SK-N-SH treated with all-trans-retinoic acid at 6 μM for 48 hours (cell line): ENCODE results near the gene FIBCD1.

Experiments used
- ATAC-seq: fragments of 200-7000 bp; cut with Tn5 transposase; 3 replicates; pipeline ENCODE4 v1.9.1; 2020; ENCODE audit warnings: mild to moderate bottlenecking, moderate library complexity
- ARNTL ChIP-seq: fragments of 450-650 bp; formaldehyde crosslinking; IDR thresholded peaks from 2 replicates; pipeline ENCODE4 v1.5.0; 2020; ENCODE audit warnings: low read depth, mild to moderate bottlenecking, moderate library complexity, borderline replicate concordance
- BACH2 ChIP-seq: fragments of 250-450 bp; sonication (Bioruptor Pico); IDR thresholded peaks from 2 replicates; pipeline ENCODE4 v1.9.0; 2021; ENCODE audit warnings: mild to moderate bottlenecking, borderline replicate concordance
- CSDC2 ChIP-seq: fragments of 250-450 bp; sonication (Bioruptor Pico); IDR thresholded peaks from 2 replicates; pipeline ENCODE4 v1.5.0; 2020; ENCODE audit warnings: mild to moderate bottlenecking, moderate library complexity
- ESRRG ChIP-seq: fragments of 250-450 bp; sonication (Bioruptor Pico); IDR thresholded peaks from 2 replicates; pipeline ENCODE4 v1.6.1; 2021; ENCODE audit warnings: mild to moderate bottlenecking
- GLIS3 ChIP-seq: fragments of 250-450 bp; sonication (Bioruptor Pico); IDR thresholded peaks from 2 replicates; pipeline ENCODE4 v1.5.0; 2020; ENCODE audit warnings: mild to moderate bottlenecking, moderate library complexity
- ISL1 ChIP-seq: fragments of 250-450 bp; sonication (Bioruptor Pico); IDR thresholded peaks from 2 replicates; pipeline ENCODE4 v2.1.2; 2022; ENCODE audit warnings: mild to moderate bottlenecking, moderate library complexity
- OSR1 ChIP-seq: fragments of 250-450 bp; sonication (Bioruptor Pico); IDR thresholded peaks from 2 replicates; pipeline ENCODE4 v1.8.0; 2022; ENCODE audit warnings: moderate library complexity, mild to moderate bottlenecking, inconsistent platforms
- PATZ1 ChIP-seq: fragments of 250-450 bp; sonication (Bioruptor Pico); IDR thresholded peaks from 2 replicates; pipeline ENCODE4 v1.8.0; 2020; ENCODE audit warnings: mild to moderate bottlenecking, moderate library complexity, borderline replicate concordance
- POU6F1 ChIP-seq: fragments of 250-450 bp; sonication (Bioruptor Pico); IDR thresholded peaks from 2 replicates; pipeline ENCODE4 v1.8.0; 2021; ENCODE audit warnings: low read depth, mild to moderate bottlenecking, moderate library complexity, borderline replicate concordance
- PPARA ChIP-seq: fragments of 250-450 bp; sonication (Bioruptor Pico); IDR thresholded peaks from 2 replicates; pipeline ENCODE4 v1.5.0; 2020; ENCODE audit warnings: mild to moderate bottlenecking, borderline replicate concordance
- RARB ChIP-seq: fragments of 250-450 bp; sonication (Bioruptor Pico); IDR thresholded peaks from 2 replicates; pipeline ENCODE4 v1.8.0; 2021; ENCODE audit warnings: mild to moderate bottlenecking, moderate library complexity
- SNAI2 ChIP-seq: fragments of 250-450 bp; sonication (Bioruptor Pico); IDR thresholded peaks from 2 replicates; pipeline ENCODE4 v1.5.0; 2020; ENCODE audit warnings: mild to moderate bottlenecking, moderate library complexity
- TCF4 ChIP-seq: fragments of 250-450 bp; sonication (Bioruptor Pico); IDR thresholded peaks from 2 replicates; pipeline ENCODE4 v1.8.0; 2021; ENCODE audit warnings: mild to moderate bottlenecking, moderate library complexity, borderline replicate concordance
- TOX ChIP-seq: fragments of 250-450 bp; sonication (Bioruptor Pico); IDR thresholded peaks from 2 replicates; pipeline ENCODE4 v1.8.0; 2021; ENCODE audit warnings: mild to moderate bottlenecking, moderate library complexity, borderline replicate concordance
- ZC3H10 ChIP-seq: fragments of 250-450 bp; sonication (Bioruptor Pico); IDR thresholded peaks from 2 replicates; pipeline ENCODE4 v1.5.1; 2021; ENCODE audit warnings: mild to moderate bottlenecking, moderate library complexity
- ZFP3 ChIP-seq: fragments of 250-450 bp; sonication (Bioruptor Pico); IDR thresholded peaks from 2 replicates; pipeline ENCODE4 v1.5.0; 2020; ENCODE audit warnings: mild to moderate bottlenecking, moderate library complexity
- ZFP30 ChIP-seq: fragments of 450-650 bp; formaldehyde crosslinking; IDR thresholded peaks from 2 replicates; pipeline ENCODE4 v1.5.0; 2022; ENCODE audit warnings: mild to moderate bottlenecking, moderate library complexity
- ZNF565 ChIP-seq: fragments of 450-650 bp; formaldehyde crosslinking; conservative IDR thresholded peaks from 2 replicates; pipeline ENCODE4 v1.5.0; 2020; ENCODE audit warnings: low read depth, mild to moderate bottlenecking, moderate library complexity
- ZNF70 ChIP-seq: fragments of 450-650 bp; formaldehyde crosslinking; IDR thresholded peaks from 2 replicates; pipeline ENCODE4 v1.5.0; 2020; ENCODE audit warnings: mild to moderate bottlenecking, moderate library complexity
- ZNF8 ChIP-seq: fragments of 450-650 bp; formaldehyde crosslinking; IDR thresholded peaks from 2 replicates; pipeline ENCODE4 v1.5.0; 2020; ENCODE audit warnings: mild to moderate bottlenecking, moderate library complexity
- TF ChIP-seq, protein P1 (sequence below): fragments of 250-450 bp; sonication (Bioruptor Pico); IDR thresholded peaks from 2 replicates; pipeline ENCODE4 v1.5.0; 2020; ENCODE audit warnings: mild to moderate bottlenecking, moderate library complexity
- TF ChIP-seq, protein P2 (sequence below): fragments of 250-450 bp; sonication (Bioruptor Pico); IDR thresholded peaks from 2 replicates; pipeline ENCODE4 v1.5.1; 2020; ENCODE audit warnings: low read depth, mild to moderate bottlenecking, moderate library complexity

FIBCD1 gene

DNA sequence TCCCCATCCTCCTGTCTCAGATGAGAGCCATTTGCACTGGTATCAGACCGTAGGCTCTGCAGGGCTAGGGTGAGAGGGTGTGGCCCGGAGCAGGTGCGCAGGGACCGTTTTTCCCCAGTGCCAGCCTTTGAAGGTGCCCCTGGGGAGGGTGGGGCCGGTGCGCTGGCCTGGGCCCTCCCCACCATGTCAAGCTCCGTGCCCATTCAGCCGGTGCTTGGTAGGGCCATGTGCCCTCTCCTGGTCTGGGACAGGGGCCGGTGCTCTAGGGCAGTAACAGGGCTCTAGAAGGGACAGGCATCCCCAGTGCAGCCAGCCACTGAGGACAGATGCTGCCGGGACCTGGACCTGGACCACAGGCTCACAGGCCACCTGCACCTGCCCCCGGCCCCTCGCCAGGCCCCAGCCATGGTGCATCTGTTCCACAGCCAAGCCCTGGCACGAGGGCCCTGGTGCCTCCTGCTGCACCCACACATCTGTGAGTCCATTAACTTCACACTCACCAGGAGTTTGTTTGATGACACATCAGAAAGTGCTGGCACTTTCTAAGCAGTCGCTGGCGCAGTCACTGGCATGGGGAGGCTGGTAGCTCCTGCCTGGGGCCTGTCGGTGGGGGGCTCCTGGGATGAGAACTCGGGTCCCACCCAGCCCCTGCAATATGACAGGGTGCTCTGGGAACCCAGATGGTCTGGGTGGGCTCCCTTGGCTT is 37.4 kb downstream of the FIBCD1 start:
- TF ChIP-seq ZNF565 (CRISPR knock-in tag) (no peak), ESRRG (CRISPR knock-in tag) (no peak), OSR1 (no peak), ARNTL (CRISPR knock-in tag) (no peak)
- TF ChIP-seq, protein P1, sequence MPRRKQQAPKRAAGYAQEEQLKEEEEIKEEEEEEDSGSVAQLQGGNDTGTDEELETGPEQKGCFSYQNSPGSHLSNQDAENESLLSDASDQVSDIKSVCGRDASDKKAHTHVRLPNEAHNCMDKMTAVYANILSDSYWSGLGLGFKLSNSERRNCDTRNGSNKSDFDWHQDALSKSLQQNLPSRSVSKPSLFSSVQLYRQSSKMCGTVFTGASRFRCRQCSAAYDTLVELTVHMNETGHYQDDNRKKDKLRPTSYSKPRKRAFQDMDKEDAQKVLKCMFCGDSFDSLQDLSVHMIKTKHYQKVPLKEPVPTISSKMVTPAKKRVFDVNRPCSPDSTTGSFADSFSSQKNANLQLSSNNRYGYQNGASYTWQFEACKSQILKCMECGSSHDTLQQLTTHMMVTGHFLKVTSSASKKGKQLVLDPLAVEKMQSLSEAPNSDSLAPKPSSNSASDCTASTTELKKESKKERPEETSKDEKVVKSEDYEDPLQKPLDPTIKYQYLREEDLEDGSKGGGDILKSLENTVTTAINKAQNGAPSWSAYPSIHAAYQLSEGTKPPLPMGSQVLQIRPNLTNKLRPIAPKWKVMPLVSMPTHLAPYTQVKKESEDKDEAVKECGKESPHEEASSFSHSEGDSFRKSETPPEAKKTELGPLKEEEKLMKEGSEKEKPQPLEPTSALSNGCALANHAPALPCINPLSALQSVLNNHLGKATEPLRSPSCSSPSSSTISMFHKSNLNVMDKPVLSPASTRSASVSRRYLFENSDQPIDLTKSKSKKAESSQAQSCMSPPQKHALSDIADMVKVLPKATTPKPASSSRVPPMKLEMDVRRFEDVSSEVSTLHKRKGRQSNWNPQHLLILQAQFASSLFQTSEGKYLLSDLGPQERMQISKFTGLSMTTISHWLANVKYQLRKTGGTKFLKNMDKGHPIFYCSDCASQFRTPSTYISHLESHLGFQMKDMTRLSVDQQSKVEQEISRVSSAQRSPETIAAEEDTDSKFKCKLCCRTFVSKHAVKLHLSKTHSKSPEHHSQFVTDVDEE (CRISPR knock-in tag), result no peak

GRCh38 chr9:130900701-130901497 is 38.1 kb downstream of the FIBCD1 start:
- no peak for TF ChIP-seq PPARA
- no peak for TF ChIP-seq ISL1 (CRISPR knock-in tag)
- ATAC-seq, result no peak

More for the DNA sequence above, 37.4 kb downstream of the FIBCD1 start:
- no peak for ATAC-seq

GRCh38 chr9:130899051-130899748 is 39.8 kb downstream of the FIBCD1 start:
- ATAC-seq, result no peak
- TF ChIP-seq ESRRG (CRISPR knock-in tag) (no peak), OSR1 (no peak), RARB (CRISPR knock-in tag) (no peak), PATZ1 (no peak)

- no peak for ATAC-seq
- TF ChIP-seq PPARA, result no peak
Measured at GRCh38 chr9:130898552-130898852, 40.5 kb downstream of the FIBCD1 start.

GRCh38 chr9:130897848-130898551 is 41.0 kb downstream of the FIBCD1 start:
- ATAC-seq, result peak; percentile 6
- no peak for TF ChIP-seq ZNF8 (CRISPR knock-in tag)
- TF ChIP-seq ZFP3 (CRISPR knock-in tag), result no peak
- TF ChIP-seq, protein P2, sequence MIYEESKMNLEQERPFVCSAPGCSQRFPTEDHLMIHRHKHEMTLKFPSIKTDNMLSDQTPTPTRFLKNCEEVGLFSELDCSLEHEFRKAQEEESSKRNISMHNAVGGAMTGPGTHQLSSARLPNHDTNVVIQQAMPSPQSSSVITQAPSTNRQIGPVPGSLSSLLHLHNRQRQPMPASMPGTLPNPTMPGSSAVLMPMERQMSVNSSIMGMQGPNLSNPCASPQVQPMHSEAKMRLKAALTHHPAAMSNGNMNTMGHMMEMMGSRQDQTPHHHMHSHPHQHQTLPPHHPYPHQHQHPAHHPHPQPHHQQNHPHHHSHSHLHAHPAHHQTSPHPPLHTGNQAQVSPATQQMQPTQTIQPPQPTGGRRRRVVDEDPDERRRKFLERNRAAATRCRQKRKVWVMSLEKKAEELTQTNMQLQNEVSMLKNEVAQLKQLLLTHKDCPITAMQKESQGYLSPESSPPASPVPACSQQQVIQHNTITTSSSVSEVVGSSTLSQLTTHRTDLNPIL (CRISPR knock-in tag), result no peak
- no peak for TF ChIP-seq RARB (CRISPR knock-in tag)
- TF ChIP-seq GLIS3, result no peak
- no peak for TF ChIP-seq PPARA
- no peak for TF ChIP-seq ISL1 (CRISPR knock-in tag)
- TF ChIP-seq ARNTL (CRISPR knock-in tag), result no peak
- TF ChIP-seq POU6F1 (CRISPR knock-in tag), result no peak
- TF ChIP-seq PATZ1, result no peak
- no peak for TF ChIP-seq ZFP30
- no peak for TF ChIP-seq OSR1
- TF ChIP-seq TOX (CRISPR knock-in tag), result no peak
- TF ChIP-seq ZC3H10 (CRISPR knock-in tag), result no peak
- no peak for TF ChIP-seq TCF4 (CRISPR knock-in tag)
- TF ChIP-seq BACH2, result no peak
- no peak for TF ChIP-seq SNAI2
- TF ChIP-seq ESRRG (CRISPR knock-in tag), result no peak
- no peak for TF ChIP-seq CSDC2 (CRISPR knock-in tag)
- no peak for TF ChIP-seq ZNF70
